Stimulated activated naive CD8-positive, alpha-beta T cell treated with anti-CD3 and anti-CD28 coated beads, Interleukin-15, Interleukin-2, amounts not matched to agents 100 U/mL and 50 U/mL, for 24 hours (primary cell): ENCODE data around the gene INSC.

Source experiments
- ATAC-seq: fragments of 150-1000 bp; cut with Tn5 transposase; one replicate; pipeline ENCODE4 v1.10.0; 2021
- DNase-seq: peaks from one replicate; pipeline ENCODE4 v3.0.0; 2021

INSC gene

GRCh38 chr11:15289723-15290122 lies 175.0 kb downstream of the INSC start:
- no peak for ATAC-seq
- DNase-seq = no peak

- DNase-seq (no peak), ATAC-seq (no peak)
These were observed 177.2 kb downstream of the INSC start for GRCh38 chr11:15291885-15292284.

GRCh38 chr11:15293975-15294620 lies 179.4 kb downstream of the INSC start:
- ATAC-seq (no peak), DNase-seq (no peak)

GRCh38 chr11:15295695-15296094 lies 181.0 kb downstream of the INSC start:
- DNase-seq (no peak), ATAC-seq (no peak)
